GM18520 (cell line): ENCODE measurements around the gene ESRP2.

Source experiments
- ATAC-seq: cut with Tn5 transposase; IDR thresholded peaks from one replicate; pipeline ENCODE4 v1.9.1; 2021; ENCODE audit not compliant: unreplicated experiment

The ESRP2 gene

GRCh38 chr16:68264128-68265077 is 28.5 kb upstream of the ESRP2 start, which contains the start of gene SLC7A6:
SLC7A6 (plus strand) TSS chr16:68264526; CDS start chr16:68274727, 10,201 bp downstream.
- ATAC-seq, result peak; percentile 57

GRCh38 chr16:68263559-68264127 is 27.7 kb upstream of the ESRP2 start:
- no peak for ATAC-seq

- no peak for ATAC-seq
Measured at GRCh38 chr16:68259007-68259825, 23.3 kb upstream of the ESRP2 start.

GRCh38 chr16:68257906-68258800 is 22.2 kb upstream of the ESRP2 start:
- no peak for ATAC-seq

GRCh38 chr16:68257251-68257905 is 21.5 kb upstream of the ESRP2 start:
- ATAC-seq, result no peak

- no peak for ATAC-seq
Measured at GRCh38 chr16:68255712-68256111, 19.8 kb upstream of the ESRP2 start.

GRCh38 chr16:68253721-68254120 is 17.8 kb upstream of the ESRP2 start:
- ATAC-seq, result no peak

GRCh38 chr16:68252383-68252782 is 16.5 kb upstream of the ESRP2 start:
- ATAC-seq, result no peak

- ATAC-seq, result no peak
Measured at GRCh38 chr16:68251832-68252231, 15.9 kb upstream of the ESRP2 start.

- ATAC-seq, result no peak
Measured at GRCh38 chr16:68250951-68251350, 15.0 kb upstream of the ESRP2 start.

GRCh38 chr16:68249371-68249770 is 13.4 kb upstream of the ESRP2 start:
- no peak for ATAC-seq

GRCh38 chr16:68247932-68248331 is 12.0 kb upstream of the ESRP2 start:
- no peak for ATAC-seq

GRCh38 chr16:68247400-68247799 is 11.5 kb upstream of the ESRP2 start:
- no peak for ATAC-seq

- no peak for ATAC-seq
Measured at GRCh38 chr16:68246666-68247065, 10.7 kb upstream of the ESRP2 start.

- ATAC-seq, result no peak
Measured at GRCh38 chr16:68246121-68246520, 10.2 kb upstream of the ESRP2 start.

- peak; percentile 84 for ATAC-seq
Measured at GRCh38 chr16:68244903-68245853, 9.3 kb upstream of the ESRP2 start, which contains the start of gene PLA2G15. PLA2G15 (plus strand) TSS chr16:68245373; CDS start chr16:68245427, 54 bp downstream.

GRCh38 chr16:68244481-68244902 is 8.6 kb upstream of the ESRP2 start:
- no peak for ATAC-seq
